Vagina (tissue), 2 donors: ENCODE measurements around the gene TOX3.

Source experiments
- POLR2A ChIP-seq, 2 donors: fragments of 450-650 bp; IDR thresholded peaks; one replicate each; pipeline ENCODE4 v1.6.1; 2017; ENCODE audit warnings: antibody characterized with exemption in 2 of 2, mild to moderate bottlenecking in 2 of 2, moderate library complexity in 2 of 2
- POLR2AphosphoS5 ChIP-seq, 2 donors: sonication (generic); formaldehyde crosslinking; IDR thresholded peaks; one replicate each; pipeline ENCODE4 v1.9.0; 2017; ENCODE audit warnings: antibody characterized with exemption in 2 of 2, mild to moderate bottlenecking in 2 of 2, low read depth in 1 of 2; ENCODE audit not compliant: insufficient read depth in 1 of 2
- TF ChIP-seq, protein P1 (sequence below), 3 experiments: fragments of 450-650 bp in 2 of 3; fragments of 200-600 bp in 1 of 3; sonication (generic) in 1 of 3; IDR thresholded peaks; one replicate each; pipeline ENCODE4 v1.5.1; 2017 to 2019; ENCODE audit warnings: antibody characterized with exemption in 3 of 3, mild to moderate bottlenecking in 2 of 3, moderate library complexity in 2 of 3

- TF ChIP-seq POLR2A (IDR thresholded peaks at IDR 0.05) = no peak
- TF ChIP-seq, protein P1, sequence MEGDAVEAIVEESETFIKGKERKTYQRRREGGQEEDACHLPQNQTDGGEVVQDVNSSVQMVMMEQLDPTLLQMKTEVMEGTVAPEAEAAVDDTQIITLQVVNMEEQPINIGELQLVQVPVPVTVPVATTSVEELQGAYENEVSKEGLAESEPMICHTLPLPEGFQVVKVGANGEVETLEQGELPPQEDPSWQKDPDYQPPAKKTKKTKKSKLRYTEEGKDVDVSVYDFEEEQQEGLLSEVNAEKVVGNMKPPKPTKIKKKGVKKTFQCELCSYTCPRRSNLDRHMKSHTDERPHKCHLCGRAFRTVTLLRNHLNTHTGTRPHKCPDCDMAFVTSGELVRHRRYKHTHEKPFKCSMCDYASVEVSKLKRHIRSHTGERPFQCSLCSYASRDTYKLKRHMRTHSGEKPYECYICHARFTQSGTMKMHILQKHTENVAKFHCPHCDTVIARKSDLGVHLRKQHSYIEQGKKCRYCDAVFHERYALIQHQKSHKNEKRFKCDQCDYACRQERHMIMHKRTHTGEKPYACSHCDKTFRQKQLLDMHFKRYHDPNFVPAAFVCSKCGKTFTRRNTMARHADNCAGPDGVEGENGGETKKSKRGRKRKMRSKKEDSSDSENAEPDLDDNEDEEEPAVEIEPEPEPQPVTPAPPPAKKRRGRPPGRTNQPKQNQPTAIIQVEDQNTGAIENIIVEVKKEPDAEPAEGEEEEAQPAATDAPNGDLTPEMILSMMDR (IDR thresholded peaks at IDR 0.05) = no peak
- no peak for TF ChIP-seq POLR2AphosphoS5 (IDR thresholded peaks at IDR 0.05; ENCODE audit: insufficient read depth in 1 of 2, low read depth in 1 of 2)
Measured at GRCh38 chr16:52451971-52452421, 94.9 kb downstream of the TOX3 start.
